ENCODE data around the gene PHLDB3. TPM values are rescaled to one million over a fixed set of nuclear protein-coding genes. Genes with fewer than 3 reads are reported as not detected.

PHLDB3 gene
- total RNA-seq, 1 donor from 2014 or later: 9.6 TPM

DNA sequence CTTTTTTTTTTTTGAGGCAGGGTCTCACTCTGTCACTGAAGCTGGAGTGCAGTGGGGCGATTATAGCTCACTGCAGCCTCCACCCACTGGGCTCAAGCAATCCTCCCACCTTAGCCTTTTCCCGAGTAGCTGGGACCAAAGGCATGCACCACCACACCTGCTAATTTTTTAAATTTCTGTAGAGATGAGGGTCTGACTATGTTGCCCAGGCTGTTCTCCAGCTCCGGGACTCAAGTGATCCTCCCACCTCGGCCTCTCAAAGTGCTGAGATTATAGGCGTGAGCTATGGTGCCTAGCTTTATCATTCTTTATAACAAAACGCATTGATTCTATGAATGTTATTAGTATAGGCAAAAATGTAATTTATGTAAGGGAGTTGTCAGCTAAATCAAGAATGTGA, 21.3 kb downstream of the PHLDB3 start:
- Mint-ChIP-seq H3K27ac (ENCODE audit: unreplicated experiment) (no peak overlapping the region), H3K4me3 (ENCODE audit: unreplicated experiment) (no peak overlapping the region), H3K9me3 (ENCODE audit: unreplicated experiment) (no peaks in the 10 kb centered on the region), H3K4me1 (ENCODE audit: unreplicated experiment) (peaks cover 8% of the 10 kb centered on the region), H3K36me3 (ENCODE audit: low read depth, unreplicated experiment) (peaks cover 2% of the 10 kb centered on the region), H3K27me3 (ENCODE audit: unreplicated experiment) (peaks cover 3% of the 10 kb centered on the region)
- TF ChIP-seq, protein P1, sequence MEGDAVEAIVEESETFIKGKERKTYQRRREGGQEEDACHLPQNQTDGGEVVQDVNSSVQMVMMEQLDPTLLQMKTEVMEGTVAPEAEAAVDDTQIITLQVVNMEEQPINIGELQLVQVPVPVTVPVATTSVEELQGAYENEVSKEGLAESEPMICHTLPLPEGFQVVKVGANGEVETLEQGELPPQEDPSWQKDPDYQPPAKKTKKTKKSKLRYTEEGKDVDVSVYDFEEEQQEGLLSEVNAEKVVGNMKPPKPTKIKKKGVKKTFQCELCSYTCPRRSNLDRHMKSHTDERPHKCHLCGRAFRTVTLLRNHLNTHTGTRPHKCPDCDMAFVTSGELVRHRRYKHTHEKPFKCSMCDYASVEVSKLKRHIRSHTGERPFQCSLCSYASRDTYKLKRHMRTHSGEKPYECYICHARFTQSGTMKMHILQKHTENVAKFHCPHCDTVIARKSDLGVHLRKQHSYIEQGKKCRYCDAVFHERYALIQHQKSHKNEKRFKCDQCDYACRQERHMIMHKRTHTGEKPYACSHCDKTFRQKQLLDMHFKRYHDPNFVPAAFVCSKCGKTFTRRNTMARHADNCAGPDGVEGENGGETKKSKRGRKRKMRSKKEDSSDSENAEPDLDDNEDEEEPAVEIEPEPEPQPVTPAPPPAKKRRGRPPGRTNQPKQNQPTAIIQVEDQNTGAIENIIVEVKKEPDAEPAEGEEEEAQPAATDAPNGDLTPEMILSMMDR (IDR thresholded peaks at IDR 0.05; ENCODE audit: unreplicated experiment): no peak
- DNase-seq (ENCODE audit: low spot score): no peak

DNA sequence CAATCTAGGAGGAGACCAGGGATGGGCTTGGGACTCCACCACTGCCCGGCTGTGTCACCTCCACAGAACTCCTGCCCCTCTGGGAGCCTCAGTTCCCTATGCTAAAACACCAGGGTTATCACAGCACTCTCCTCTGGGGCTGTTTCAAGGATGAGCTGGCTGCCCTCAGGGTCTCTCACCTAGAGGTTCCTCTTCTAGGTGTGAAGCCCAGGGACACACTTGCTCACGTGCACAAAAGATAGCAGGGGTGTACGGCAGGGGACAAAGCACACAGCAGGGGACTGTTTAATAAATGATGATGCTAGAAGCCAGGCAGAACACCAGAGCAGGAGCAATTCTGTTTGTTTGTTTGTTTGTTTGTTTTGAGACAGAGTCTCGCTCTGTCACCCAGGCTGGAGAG, 22.4 kb downstream of the PHLDB3 start:
- Mint-ChIP-seq H3K27me3 (ENCODE audit: unreplicated experiment) (peaks cover 7% of the 10 kb centered on the region), H3K36me3 (ENCODE audit: low read depth, unreplicated experiment) (peaks cover 8% of the 10 kb centered on the region), H3K27ac (ENCODE audit: unreplicated experiment) (no peak overlapping the region), H3K4me3 (ENCODE audit: unreplicated experiment) (no peak overlapping the region), H3K9me3 (ENCODE audit: unreplicated experiment) (no peaks in the 10 kb centered on the region), H3K4me1 (ENCODE audit: unreplicated experiment) (peaks cover 8% of the 10 kb centered on the region)
- TF ChIP-seq, protein P1 (IDR thresholded peaks at IDR 0.05; ENCODE audit: unreplicated experiment): no peak
- DNase-seq (ENCODE audit: low spot score): no peak

DNA sequence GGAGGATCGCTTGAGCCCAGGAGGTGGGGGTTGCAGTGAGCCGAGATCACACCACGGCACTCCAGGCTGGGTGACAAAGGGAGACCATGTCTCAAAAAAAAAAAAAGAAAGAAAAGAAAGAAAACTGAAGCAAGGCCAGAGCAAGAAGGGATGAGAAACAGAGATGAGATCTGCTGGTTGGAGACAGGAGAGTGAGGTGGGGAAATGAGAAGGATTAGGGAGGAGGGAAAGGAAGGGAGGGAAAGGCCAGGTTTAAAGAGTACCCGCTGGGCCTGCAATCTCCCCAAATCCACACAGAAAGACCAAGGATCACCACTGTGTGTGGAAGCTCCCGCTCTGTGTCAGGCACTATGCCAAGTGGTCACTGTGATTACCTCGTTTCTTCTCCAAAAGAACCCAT, 22.8 kb downstream of the PHLDB3 start:
- H3K27ac Mint-ChIP-seq (ENCODE audit: unreplicated experiment): no peak overlapping the region
- H3K4me3 Mint-ChIP-seq (ENCODE audit: unreplicated experiment): no peak overlapping the region
- TF ChIP-seq, protein P1 (IDR thresholded peaks at IDR 0.05; ENCODE audit: unreplicated experiment): no peak
- no peaks in the 10 kb centered on the region for H3K9me3 Mint-ChIP-seq (ENCODE audit: unreplicated experiment)
- H3K4me1 Mint-ChIP-seq (ENCODE audit: unreplicated experiment): peaks cover 6% of the 10 kb centered on the region
- peaks cover 8% of the 10 kb centered on the region for H3K36me3 Mint-ChIP-seq (ENCODE audit: low read depth, unreplicated experiment)
- no peak for DNase-seq (ENCODE audit: low spot score)
- H3K27me3 Mint-ChIP-seq (ENCODE audit: unreplicated experiment): peaks cover 8% of the 10 kb centered on the region

DNA sequence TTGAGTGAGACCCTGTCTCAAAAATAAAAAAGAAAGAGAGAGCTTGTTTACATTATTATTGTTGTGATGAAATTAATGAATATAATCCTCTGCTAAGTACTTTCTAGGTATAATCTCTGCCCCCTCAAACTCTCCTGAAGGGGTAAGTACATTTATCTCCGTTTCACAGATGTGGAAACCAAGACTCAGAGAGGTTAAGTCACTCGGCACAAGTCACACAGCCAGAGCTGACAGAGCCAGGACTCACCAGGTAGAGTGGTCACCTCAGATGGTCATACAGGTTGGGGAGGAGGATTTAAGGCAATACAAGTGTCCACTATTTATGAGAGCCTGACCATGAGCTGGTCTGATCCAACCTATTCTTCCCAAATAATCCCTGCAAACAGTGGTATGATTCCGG, 24.0 kb downstream of the PHLDB3 start:
- Mint-ChIP-seq H3K9me3 (ENCODE audit: unreplicated experiment) (no peaks in the 10 kb centered on the region), H3K4me1 (ENCODE audit: unreplicated experiment) (peaks cover under 1% of the 10 kb centered on the region), H3K4me3 (ENCODE audit: unreplicated experiment) (no peak overlapping the region), H3K36me3 (ENCODE audit: low read depth, unreplicated experiment) (peaks cover 8% of the 10 kb centered on the region), H3K27me3 (ENCODE audit: unreplicated experiment) (peaks cover 8% of the 10 kb centered on the region), H3K27ac (ENCODE audit: unreplicated experiment) (no peak overlapping the region)
- DNase-seq (ENCODE audit: low spot score): no peak
- TF ChIP-seq, protein P1 (IDR thresholded peaks at IDR 0.05; ENCODE audit: unreplicated experiment): no peak

DNA sequence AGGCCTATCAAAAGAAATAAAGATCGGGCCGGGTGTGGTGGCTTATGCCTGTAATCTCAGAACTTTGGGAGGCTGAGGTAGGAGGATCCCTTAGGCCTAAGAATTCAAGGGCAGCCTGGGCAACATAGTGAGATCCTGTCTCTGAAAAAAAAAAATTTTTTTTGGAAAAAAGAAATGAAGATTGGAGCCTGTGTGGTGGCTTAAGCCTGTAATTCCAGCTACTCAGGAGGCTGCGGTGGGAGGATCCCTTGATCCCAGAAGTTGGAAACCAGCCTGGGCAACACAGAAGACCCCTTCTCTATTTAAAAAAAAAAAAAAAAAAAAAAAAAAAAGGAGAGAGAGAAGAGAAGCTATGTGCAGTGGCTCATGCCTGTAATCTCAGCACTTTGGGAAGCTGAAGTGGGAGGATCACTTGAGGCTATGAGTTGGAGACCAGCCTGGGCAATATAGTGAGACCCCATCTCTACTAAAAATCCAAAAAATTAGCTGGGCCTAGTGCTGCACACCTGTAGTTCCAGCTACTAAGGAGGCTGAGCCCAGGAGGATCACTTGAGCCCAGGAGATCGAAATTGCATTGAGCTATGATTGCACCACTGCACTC, 24.5 kb downstream of the PHLDB3 start:
- no peak for DNase-seq (ENCODE audit: low spot score)
- no peaks in the 10 kb centered on the region for H3K9me3 Mint-ChIP-seq (ENCODE audit: unreplicated experiment)
- no peak overlapping the region for H3K4me3 Mint-ChIP-seq (ENCODE audit: unreplicated experiment)

More for the DNA sequence above, 24.5 kb downstream of the PHLDB3 start:
- peaks cover 4% of the 10 kb centered on the region for H3K4me1 Mint-ChIP-seq (ENCODE audit: unreplicated experiment)
- peaks cover 8% of the 10 kb centered on the region for H3K36me3 Mint-ChIP-seq (ENCODE audit: low read depth, unreplicated experiment)
- H3K27me3 Mint-ChIP-seq (ENCODE audit: unreplicated experiment): peaks cover 10% of the 10 kb centered on the region
- TF ChIP-seq, protein P1 (IDR thresholded peaks at IDR 0.05; ENCODE audit: unreplicated experiment): no peak
- H3K27ac Mint-ChIP-seq (ENCODE audit: unreplicated experiment): no peak overlapping the region
